Measurements from ENCODE around the gene CNN2.

Gene CNN2

DNA sequence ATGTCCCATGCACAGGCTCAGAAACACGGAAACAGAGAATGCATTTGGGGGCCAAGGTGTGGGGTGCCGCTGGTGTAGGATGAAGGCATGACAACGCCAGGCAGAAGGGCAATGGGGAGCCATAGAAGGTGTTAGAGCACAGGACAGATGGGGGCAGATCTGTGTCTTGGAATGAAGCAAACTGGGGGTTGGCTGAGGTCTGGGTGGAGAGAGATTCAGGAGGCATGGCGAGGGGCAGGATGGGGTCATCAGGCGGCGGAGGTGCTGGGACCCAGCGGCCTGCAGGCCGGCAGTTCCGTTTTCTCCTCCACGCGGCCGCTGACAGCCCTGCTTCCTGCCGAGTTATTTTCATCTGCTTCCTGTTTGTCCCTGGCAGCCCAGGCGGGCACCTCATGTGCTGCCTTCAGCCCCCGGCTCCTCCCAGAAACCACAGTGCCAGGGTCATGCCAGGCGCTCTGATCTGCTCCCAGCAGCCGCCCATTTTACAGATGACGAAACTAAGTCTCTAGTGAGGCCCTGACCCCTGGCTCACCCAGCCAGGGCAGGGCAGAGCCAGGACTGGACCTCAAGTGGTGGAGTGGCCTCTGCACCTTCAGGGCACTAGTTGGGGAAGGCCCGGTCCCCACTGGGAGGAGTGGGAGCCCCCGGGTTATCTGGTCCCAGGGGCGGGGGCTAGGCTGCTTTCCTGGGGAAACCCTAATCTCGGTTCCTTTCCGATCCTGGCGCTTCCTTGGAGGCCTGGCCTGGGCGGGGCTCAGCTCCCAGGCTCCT is 42.8 kb downstream of the CNN2 start:
- Histone ChIP-seq H3K36me3 (ENCODE audit: control insufficient read depth, insufficient read depth, low read length) (no peaks in the 10 kb centered on the region), H3K4me3 (ENCODE audit: extremely low read depth, insufficient read depth, low read length, poor library complexity, severe bottlenecking) (no peak overlapping the region), H3K27ac (ENCODE audit: low read depth, low read length, severe bottlenecking) (no peak overlapping the region), H3K9me3 (ENCODE audit: control insufficient read depth, low read length) (no peaks in the 10 kb centered on the region), H3K4me1 (ENCODE audit: control insufficient read depth, insufficient read depth, low read length, poor library complexity, severe bottlenecking) (peaks cover 16% of the 10 kb centered on the region)
- WGBS, 2 experiments (ENCODE audit: insufficient coverage in 2 of 2): 83 to 87% methylated on average over 21 to 25 of the region's 25 CpGs

DNA sequence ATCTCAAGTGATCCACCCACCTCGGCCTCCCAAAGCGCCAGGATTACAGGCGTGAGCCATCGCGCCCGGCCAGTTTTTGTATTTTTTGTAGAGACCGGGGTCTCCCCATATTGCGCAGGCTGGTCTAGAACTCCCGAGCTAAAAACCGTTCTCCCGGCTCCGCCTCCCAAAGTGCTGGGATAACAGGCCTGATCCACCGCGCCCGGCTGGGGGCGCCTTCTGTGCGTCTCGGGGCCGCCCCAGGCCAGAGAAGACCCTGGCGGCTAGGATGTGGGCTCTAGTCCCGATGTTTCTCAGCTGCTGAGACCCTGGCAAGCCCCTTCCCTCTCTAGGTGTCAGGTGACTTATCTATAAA is 44.1 kb downstream of the CNN2 start:
- H3K9me3 ChIP-seq (ENCODE audit: control insufficient read depth, low read length): no peaks in the 10 kb centered on the region
- no peak overlapping the region for H3K27ac ChIP-seq (ENCODE audit: low read depth, low read length, severe bottlenecking)
- peak overlapping the region; percentile 24 for H3K4me3 ChIP-seq (ENCODE audit: extremely low read depth, insufficient read depth, low read length, poor library complexity, severe bottlenecking)
- H3K36me3 ChIP-seq (ENCODE audit: control insufficient read depth, insufficient read depth, low read length): no peaks in the 10 kb centered on the region
- H3K4me1 ChIP-seq (ENCODE audit: control insufficient read depth, insufficient read depth, low read length, poor library complexity, severe bottlenecking): peaks cover 12% of the 10 kb centered on the region
- 18 to 20% methylated on average over 17 to 21 of the region's 21 CpGs for WGBS, 2 experiments (ENCODE audit: insufficient coverage in 2 of 2)

DNA sequence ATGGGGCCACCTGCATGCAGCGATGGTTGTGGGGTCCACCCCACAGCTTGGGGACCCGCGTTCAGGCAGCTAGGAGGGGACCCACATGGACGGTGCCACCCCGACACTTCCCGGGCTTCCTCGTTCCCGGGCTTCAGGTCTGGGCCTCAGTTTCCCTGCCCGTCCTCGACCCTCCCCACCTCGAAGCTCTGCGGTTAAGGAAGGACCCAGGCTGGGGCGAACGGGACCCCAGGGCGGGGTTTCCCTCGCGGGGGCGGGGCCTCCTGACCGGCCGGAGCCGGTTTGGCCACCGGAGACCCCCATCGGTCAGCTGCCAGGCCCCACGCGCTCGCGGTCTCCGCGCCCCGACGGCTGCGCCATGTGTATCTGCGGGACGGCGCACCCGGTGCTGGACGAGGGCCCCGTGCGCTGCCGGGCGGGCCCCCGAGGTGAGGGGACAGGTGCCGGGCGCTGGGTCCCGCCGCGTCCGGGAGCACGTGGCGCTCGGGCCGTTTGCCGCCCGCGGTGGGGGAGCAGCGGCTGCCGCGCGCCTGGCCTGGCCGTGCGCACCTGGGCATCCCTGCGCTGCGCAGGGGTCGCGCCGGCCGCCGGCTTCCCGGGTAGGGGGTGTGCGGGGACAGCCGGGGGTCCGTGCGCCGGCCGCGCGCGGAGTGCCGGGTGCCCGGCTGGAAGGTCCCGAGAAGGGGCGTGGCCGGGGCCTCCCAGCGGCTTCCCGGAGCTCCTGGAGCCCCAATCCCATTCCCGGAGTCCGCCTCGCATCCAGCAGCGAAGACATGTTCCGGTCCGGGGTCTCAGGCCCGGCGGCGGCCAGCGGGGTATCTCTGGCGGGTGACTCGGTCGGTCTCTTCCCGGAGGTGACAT is 44.8 kb downstream of the CNN2 start:
- 3% methylated on average over 83 to 95 of the region's 99 CpGs for WGBS, 2 experiments (ENCODE audit: insufficient coverage in 2 of 2)
- Histone ChIP-seq H3K27ac (ENCODE audit: low read depth, low read length, severe bottlenecking) (no peak overlapping the region), H3K4me3 (ENCODE audit: extremely low read depth, insufficient read depth, low read length, poor library complexity, severe bottlenecking) (peak overlapping the region; percentile 24), H3K36me3 (ENCODE audit: control insufficient read depth, insufficient read depth, low read length) (no peaks in the 10 kb centered on the region), H3K4me1 (ENCODE audit: control insufficient read depth, insufficient read depth, low read length, poor library complexity, severe bottlenecking) (peaks cover 6% of the 10 kb centered on the region), H3K9me3 (ENCODE audit: control insufficient read depth, low read length) (peaks cover 3% of the 10 kb centered on the region)

DNA sequence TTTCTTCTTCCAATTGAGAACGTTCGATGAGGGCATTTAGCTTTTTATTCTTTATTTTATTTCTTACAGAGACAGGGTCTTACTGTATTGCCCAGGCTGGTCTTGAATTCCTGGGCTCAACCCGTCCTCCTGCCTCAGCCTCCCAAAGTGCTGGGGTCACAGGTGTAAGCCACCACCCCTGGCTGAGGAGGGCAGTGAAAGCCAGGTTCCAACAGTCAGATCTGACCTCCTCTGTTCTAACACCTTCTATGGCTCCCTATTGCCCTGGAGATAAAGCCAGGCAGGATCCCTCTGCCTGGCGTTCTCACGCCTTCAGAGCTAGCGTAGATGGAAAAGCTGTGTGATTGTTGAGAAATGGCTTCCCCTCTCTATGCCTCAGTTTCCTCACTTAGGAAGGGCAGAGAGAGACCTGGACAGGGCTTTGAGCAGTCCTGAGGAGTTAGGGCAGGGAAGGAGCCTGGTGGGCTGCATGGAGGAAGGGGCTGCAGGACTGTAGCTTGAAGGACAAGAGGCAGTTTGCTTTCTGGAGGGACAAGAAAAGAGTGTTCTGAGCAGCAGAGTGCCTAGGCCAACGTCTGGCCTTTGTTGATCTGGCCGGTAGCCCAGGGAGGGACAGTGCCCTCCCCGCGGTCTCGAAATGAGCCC is 46.1 kb downstream of the CNN2 start:
- Histone ChIP-seq H3K36me3 (ENCODE audit: control insufficient read depth, insufficient read depth, low read length) (no peaks in the 10 kb centered on the region), H3K27ac (ENCODE audit: low read depth, low read length, severe bottlenecking) (no peak overlapping the region), H3K4me1 (ENCODE audit: control insufficient read depth, insufficient read depth, low read length, poor library complexity, severe bottlenecking) (no peaks in the 10 kb centered on the region), H3K9me3 (ENCODE audit: control insufficient read depth, low read length) (peaks cover 3% of the 10 kb centered on the region), H3K4me3 (ENCODE audit: extremely low read depth, insufficient read depth, low read length, poor library complexity, severe bottlenecking) (no peak overlapping the region)
- WGBS, 2 experiments (ENCODE audit: insufficient coverage in 2 of 2): 88 to 93% methylated on average over 5 to 7 of the region's 11 CpGs

DNA sequence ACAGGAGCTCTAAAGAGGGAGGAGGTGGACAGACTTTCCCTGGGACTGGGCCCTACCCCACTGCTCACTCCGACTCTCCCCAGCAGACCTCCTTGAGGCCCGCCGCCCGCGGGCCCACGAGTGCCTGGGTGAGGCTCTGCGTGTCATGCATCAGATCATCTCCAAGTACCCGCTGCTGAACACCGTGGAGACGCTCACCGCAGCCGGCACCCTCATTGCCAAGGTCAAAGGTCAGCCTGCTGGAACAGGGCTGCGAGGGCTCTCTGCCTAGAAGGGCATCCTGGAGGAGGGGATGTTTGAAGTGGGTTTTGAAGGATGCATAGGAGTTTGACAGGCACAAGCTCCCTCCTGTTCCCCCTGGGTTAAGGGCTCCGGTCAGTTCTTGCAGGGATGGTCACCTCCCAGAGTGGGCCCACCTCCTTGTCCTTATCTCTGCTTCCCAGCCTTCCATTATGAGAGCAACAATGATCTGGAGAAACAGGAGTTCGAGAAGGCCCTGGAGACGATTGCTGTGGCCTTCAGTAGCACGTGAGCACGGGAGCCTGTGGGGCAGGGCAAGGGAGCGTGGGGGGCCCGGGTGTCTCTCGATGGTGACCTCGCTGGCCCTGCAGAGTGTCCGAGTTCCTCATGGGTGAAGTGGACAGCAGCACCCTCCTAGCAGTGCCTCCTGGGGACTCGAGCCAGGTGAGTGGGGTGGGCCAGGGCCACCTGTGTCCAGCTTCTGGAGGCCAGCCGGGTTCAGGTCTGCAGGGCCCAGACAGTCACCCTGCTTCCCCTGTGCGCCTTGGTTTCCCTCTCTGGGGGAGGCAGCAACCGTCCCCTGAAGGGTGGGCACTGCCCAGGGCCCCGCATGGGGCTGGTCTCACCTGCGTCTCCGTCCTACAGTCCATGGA is 46.9 kb downstream of the CNN2 start:
- WGBS, 2 experiments (ENCODE audit: insufficient coverage in 2 of 2): 93 to 96% methylated on average over 22 to 25 of the region's 30 CpGs
- Histone ChIP-seq H3K4me3 (ENCODE audit: extremely low read depth, insufficient read depth, low read length, poor library complexity, severe bottlenecking) (no peak overlapping the region), H3K27ac (ENCODE audit: low read depth, low read length, severe bottlenecking) (no peak overlapping the region), H3K36me3 (ENCODE audit: control insufficient read depth, insufficient read depth, low read length) (no peaks in the 10 kb centered on the region), H3K4me1 (ENCODE audit: control insufficient read depth, insufficient read depth, low read length, poor library complexity, severe bottlenecking) (no peaks in the 10 kb centered on the region), H3K9me3 (ENCODE audit: control insufficient read depth, low read length) (peaks cover 3% of the 10 kb centered on the region)

DNA sequence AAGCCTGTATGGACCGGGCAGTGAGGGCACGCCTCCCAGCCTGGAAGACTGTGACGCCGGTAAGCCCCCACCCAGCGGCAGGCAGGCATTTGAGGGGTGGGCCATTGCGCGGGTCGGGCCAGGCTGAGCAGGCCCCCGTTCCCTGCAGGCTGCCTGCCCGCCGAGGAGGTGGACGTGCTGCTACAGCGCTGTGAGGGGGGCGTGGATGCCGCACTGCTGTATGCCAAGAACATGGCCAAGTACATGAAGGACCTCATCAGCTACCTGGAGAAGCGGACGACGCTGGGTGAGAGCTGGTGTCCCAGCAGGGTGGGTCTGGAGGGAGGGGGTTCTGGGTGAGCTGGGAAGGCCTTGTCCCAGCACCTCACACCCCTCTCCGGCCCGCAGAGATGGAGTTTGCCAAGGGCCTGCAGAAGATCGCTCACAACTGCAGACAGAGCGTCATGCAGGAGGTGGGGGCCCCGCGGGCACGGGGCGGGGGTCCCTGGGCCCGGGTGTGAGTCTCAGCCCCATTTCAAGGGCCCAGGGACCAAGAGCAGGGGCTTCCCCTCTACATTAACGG is 47.6 kb downstream of the CNN2 start:
- 91 to 93% methylated on average over 24 of the region's 28 CpGs for WGBS, 2 experiments (ENCODE audit: insufficient coverage in 2 of 2)
- no peak overlapping the region for H3K4me3 ChIP-seq (ENCODE audit: extremely low read depth, insufficient read depth, low read length, poor library complexity, severe bottlenecking)
- peaks cover 3% of the 10 kb centered on the region for H3K9me3 ChIP-seq (ENCODE audit: control insufficient read depth, low read length)
- no peaks in the 10 kb centered on the region for H3K36me3 ChIP-seq (ENCODE audit: control insufficient read depth, insufficient read depth, low read length)
- H3K27ac ChIP-seq (ENCODE audit: low read depth, low read length, severe bottlenecking): no peak overlapping the region
- no peaks in the 10 kb centered on the region for H3K4me1 ChIP-seq (ENCODE audit: control insufficient read depth, insufficient read depth, low read length, poor library complexity, severe bottlenecking)

DNA sequence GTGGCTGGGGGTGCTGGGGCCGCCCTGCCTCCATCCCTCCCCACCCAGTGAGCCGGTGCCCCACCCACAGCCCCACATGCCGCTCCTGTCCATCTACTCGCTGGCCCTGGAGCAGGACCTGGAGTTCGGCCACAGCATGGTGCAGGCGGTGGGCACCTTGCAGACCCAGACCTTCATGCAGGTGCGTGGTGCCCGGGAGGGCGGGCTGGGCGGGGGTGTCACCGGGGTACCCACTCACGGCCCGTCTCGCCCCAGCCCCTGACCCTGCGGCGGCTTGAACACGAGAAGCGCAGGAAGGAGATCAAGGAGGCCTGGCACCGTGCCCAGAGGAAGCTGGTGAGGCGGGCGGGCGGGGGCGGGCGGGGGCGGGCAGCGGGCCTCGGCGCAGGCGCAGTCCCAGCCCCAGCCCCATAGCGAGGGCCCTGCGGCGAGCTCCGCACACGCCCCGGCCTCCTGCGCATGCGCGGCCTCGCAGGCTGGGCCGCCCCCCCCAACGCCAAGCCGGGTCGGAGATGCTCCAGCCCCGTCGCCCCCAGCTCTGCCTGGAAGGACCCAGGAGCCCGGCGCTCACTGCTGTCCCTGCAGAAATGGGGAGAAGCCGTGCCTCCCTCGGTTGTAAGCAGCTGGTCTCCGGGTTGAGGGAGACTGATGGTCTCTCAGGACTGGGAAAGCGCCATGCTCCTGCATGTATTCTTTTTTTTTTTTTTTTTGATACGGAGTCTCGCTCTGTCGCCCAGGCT is 48.3 kb downstream of the CNN2 start:
- no peaks in the 10 kb centered on the region for H3K36me3 ChIP-seq (ENCODE audit: control insufficient read depth, insufficient read depth, low read length)

DNA sequence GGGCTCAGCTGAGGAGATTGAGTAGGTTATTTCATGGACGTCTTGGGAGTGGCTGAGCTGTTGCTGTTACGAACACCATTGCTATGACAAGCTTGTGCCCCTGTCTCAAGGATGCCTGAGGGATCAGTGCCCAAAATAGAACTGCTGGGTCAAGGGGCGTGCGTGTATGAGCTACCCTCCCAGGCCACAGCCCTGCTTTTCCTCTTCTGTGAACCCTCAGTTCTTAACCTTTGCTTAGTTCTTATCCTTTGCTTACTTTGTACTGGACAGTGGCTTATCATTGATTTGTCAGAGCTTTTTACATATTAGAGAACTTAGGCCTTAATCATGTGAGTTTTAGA is 49.6 kb downstream of the CNN2 start:
- H3K27ac ChIP-seq (ENCODE audit: low read depth, low read length, severe bottlenecking): no peak overlapping the region
- H3K36me3 ChIP-seq (ENCODE audit: control insufficient read depth, insufficient read depth, low read length): no peaks in the 10 kb centered on the region
- 93 to 98% methylated on average over 4 of the region's 4 CpGs for WGBS, 2 experiments (ENCODE audit: insufficient coverage in 2 of 2)
- H3K4me1 ChIP-seq (ENCODE audit: control insufficient read depth, insufficient read depth, low read length, poor library complexity, severe bottlenecking): no peaks in the 10 kb centered on the region
- peaks cover 3% of the 10 kb centered on the region for H3K9me3 ChIP-seq (ENCODE audit: control insufficient read depth, low read length)
- no peak overlapping the region for H3K4me3 ChIP-seq (ENCODE audit: extremely low read depth, insufficient read depth, low read length, poor library complexity, severe bottlenecking)

More for the DNA sequence above, 48.3 kb downstream of the CNN2 start:
- no peak overlapping the region for H3K27ac ChIP-seq (ENCODE audit: low read depth, low read length, severe bottlenecking)
- no peaks in the 10 kb centered on the region for H3K4me1 ChIP-seq (ENCODE audit: control insufficient read depth, insufficient read depth, low read length, poor library complexity, severe bottlenecking)
- peaks cover 3% of the 10 kb centered on the region for H3K9me3 ChIP-seq (ENCODE audit: control insufficient read depth, low read length)
- WGBS, 2 experiments (ENCODE audit: insufficient coverage in 2 of 2): 93 to 97% methylated on average over 46 to 48 of the region's 54 CpGs
- H3K4me3 ChIP-seq (ENCODE audit: extremely low read depth, insufficient read depth, low read length, poor library complexity, severe bottlenecking): no peak overlapping the region

DNA sequence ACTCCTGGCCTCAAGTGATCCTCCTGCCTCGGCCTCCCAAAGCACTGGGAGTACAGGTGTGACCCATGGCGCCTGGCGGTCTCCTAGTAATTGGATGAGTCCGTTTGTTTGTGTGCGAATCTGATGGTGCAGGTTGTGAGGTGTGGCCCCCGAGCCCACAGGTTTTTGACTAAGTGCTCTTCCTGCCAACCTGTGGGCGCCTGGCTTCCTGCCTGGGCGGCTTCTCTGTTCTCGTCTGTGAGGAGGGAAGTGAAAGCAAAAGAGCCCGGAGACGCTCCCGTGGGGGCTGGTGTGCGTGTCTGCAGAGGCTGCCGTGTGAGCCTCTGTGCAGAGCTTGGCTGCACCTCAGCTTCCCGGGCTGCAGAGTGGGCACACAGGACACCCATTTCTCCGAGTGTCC is 50.5 kb downstream of the CNN2 start:
- Histone ChIP-seq H3K9me3 (ENCODE audit: control insufficient read depth, low read length) (peaks cover 3% of the 10 kb centered on the region), H3K4me1 (ENCODE audit: control insufficient read depth, insufficient read depth, low read length, poor library complexity, severe bottlenecking) (no peaks in the 10 kb centered on the region), H3K36me3 (ENCODE audit: control insufficient read depth, insufficient read depth, low read length) (no peaks in the 10 kb centered on the region), H3K4me3 (ENCODE audit: extremely low read depth, insufficient read depth, low read length, poor library complexity, severe bottlenecking) (no peak overlapping the region), H3K27ac (ENCODE audit: low read depth, low read length, severe bottlenecking) (no peak overlapping the region)
- WGBS, 2 experiments (ENCODE audit: insufficient coverage in 2 of 2): 93 to 96% methylated on average over 11 to 16 of the region's 16 CpGs
